Lung (tissue), 12 donors: ENCODE data around the gene SPATA3. TPM values are rescaled to one million over a fixed set of nuclear protein-coding genes. Genes with fewer than 3 reads are reported as not detected.

Source experiments
- ATAC-seq: fragments of 200-7000 bp; cut with Tn5 transposase; one replicate; pipeline ENCODE4 v1.9.1; 2020; ENCODE audit warnings: moderate number of reproducible peaks; ENCODE audit not compliant: insufficient read depth, low FRiP score
- DNase-seq, 3 donors: peaks; one replicate each; pipeline ENCODE4 v3.0.0-alpha.2; 2013 to 2017
- H3K27ac ChIP-seq, 2 donors: one replicate each; pipeline ENCODE4 v1.5.1; 2013; ENCODE audit warnings: mild to moderate bottlenecking in 2 of 2, moderate library complexity in 2 of 2, control low read depth in 1 of 2, inconsistent platforms in 1 of 2, low read depth in 1 of 2, low read length in 1 of 2
- H3K27me3 ChIP-seq, 3 donors: one replicate each; pipeline ENCODE4 v1.5.1; 2013; ENCODE audit warnings: low read length in 2 of 3; ENCODE audit not compliant: control insufficient read depth in 3 of 3, insufficient read depth in 3 of 3
- H3K36me3 ChIP-seq, 4 donors: one replicate each; pipeline ENCODE4 v1.5.1; 2013; ENCODE audit warnings: low read length in 4 of 4, mild to moderate bottlenecking in 1 of 4, moderate library complexity in 1 of 4; ENCODE audit not compliant: control insufficient read depth in 4 of 4, insufficient read depth in 4 of 4
- H3K4me1 ChIP-seq, 5 donors: one replicate each; pipeline ENCODE4 v1.5.1; 2013; ENCODE audit warnings: low read length in 5 of 5, mild to moderate bottlenecking in 2 of 5, moderate library complexity in 1 of 5; ENCODE audit not compliant: control insufficient read depth in 5 of 5, insufficient read depth in 5 of 5
- H3K4me3 ChIP-seq: one replicate; pipeline ENCODE4 v1.5.1; 2013; ENCODE audit warnings: mild to moderate bottlenecking, control low read depth, moderate library complexity
- H3K9ac ChIP-seq, 2 donors: one replicate each; pipeline ENCODE4 v1.5.1; 2013; ENCODE audit warnings: low read length in 2 of 2, control low read depth in 1 of 2; ENCODE audit not compliant: insufficient read depth in 1 of 2
- H3K9me3 ChIP-seq, 4 donors: one replicate each; pipeline ENCODE4 v1.5.1; 2013; ENCODE audit warnings: low read length in 3 of 4, mild to moderate bottlenecking in 1 of 4, moderate library complexity in 1 of 4; ENCODE audit not compliant: control insufficient read depth in 4 of 4, insufficient read depth in 3 of 4
- CTCF ChIP-seq: IDR thresholded peaks from 2 replicates; pipeline ENCODE4 v1.5.1; 2012; ENCODE audit warnings: mild to moderate bottlenecking; ENCODE audit errors: control extremely low read depth, extremely low read depth
- WGBS, 2 donors: extraction: QIAGEN DNeasy Blood & Tissue Kit; methylation state at CpG; one replicate each; pipeline ENCODE4 v1.1.7; 2013; 5-methylcytosine and 5-hydroxymethylcytosine counted together
- polyA plus RNA-seq, 2 donors: library from polyadenylated mRNA; stranded (reverse); fragments of 200-250 nt; gene quantifications; one replicate each; pipeline ENCODE4 v1.2.1, GENCODE V29; 2013
- total RNA-seq, 2 donors: library from RNA; depleted of rRNA in 1 of 2; stranded (reverse); fragments of >200 nt in 1 of 2; gene quantifications; one replicate each; pipeline ENCODE4 v1.2.1, GENCODE V29; 2014 to 2021
- donor health status: control.
- donor health status: control.
- donor health status: Bipolar disorder and iron deficiency.
- donor health status: healthy.
- donor health status: DM: yes; HTN: yes; CAD: no.

SPATA3 gene
- total and polyA plus RNA-seq, 4 donors = not detected

- Histone ChIP-seq H3K36me3 (no peaks in the 10 kb centered on the region), H3K9me3 (peaks cover 0 to 3% (median 0%) of the 10 kb centered on the region in 4 donors), H3K27me3 (peaks cover 0 to 9% (median 0%) of the 10 kb centered on the region in 3 donors), H3K4me3 (no peak overlapping the region), H3K9ac (no peak overlapping the region), H3K27ac (no peak overlapping the region), H3K4me1 (no peaks in the 10 kb centered on the region)
- no peak for TF ChIP-seq CTCF
- ATAC-seq (no peak), DNase-seq (no peak)
- WGBS, 2 donors = 77% methylated on average over 3 of the region's 3 CpGs
Measured at GRCh38 chr2:231030725-231031124, 34.8 kb downstream of the SPATA3 start.

- Histone ChIP-seq H3K27me3 (peaks cover 0 to 22% (median 12%) of the 10 kb centered on the region in 3 donors), H3K4me1 (peaks cover 0 to 6% (median 0%) of the 10 kb centered on the region in 5 donors), H3K4me3 (no peak overlapping the region), H3K9ac (no peak overlapping the region), H3K36me3 (no peaks in the 10 kb centered on the region), H3K9me3 (peaks cover 0 to 6% (median 0%) of the 10 kb centered on the region in 4 donors), H3K27ac (no peak overlapping the region)
- ATAC-seq (no peak), DNase-seq (no peak)
- WGBS, 2 donors = 75 to 88% methylated on average over 5 of the region's 5 CpGs
- no peak for TF ChIP-seq CTCF
Measured at GRCh38 chr2:231032575-231033140, 36.7 kb downstream of the SPATA3 start.

- H3K9me3 ChIP-seq = peaks cover 0 to 6% (median 0%) of the 10 kb centered on the region in 4 donors
- peaks cover 0 to 26% (median 15%) of the 10 kb centered on the region in 3 donors for H3K27me3 ChIP-seq
- no peak overlapping the region for H3K27ac ChIP-seq
- DNase-seq = no peak
- ATAC-seq = no peak
- WGBS, 2 donors = 70 to 84% methylated on average over 11 of the region's 11 CpGs
- no peaks in the 10 kb centered on the region for H3K36me3 ChIP-seq
- no peak overlapping the region for H3K9ac ChIP-seq
- TF ChIP-seq CTCF = no peak
- H3K4me1 ChIP-seq = peaks cover 0 to 10% (median 0%) of the 10 kb centered on the region in 5 donors
- no peak overlapping the region for H3K4me3 ChIP-seq
Measured at GRCh38 chr2:231033147-231034132, 37.5 kb downstream of the SPATA3 start.
